ENCODE measurements around the gene TNFAIP8L2.
"Not testable (repeated sequence)": the region's sequence is repeated elsewhere in the genome, so short reads cannot be mapped to it uniquely, and the experiment has no call there.

GRCh38 chr1:151194894-151195594 is 38.6 kb downstream of the TNFAIP8L2 start:
- TF ChIP-seq CTCF (IDR thresholded peaks at IDR 0.05); HMGXB4 (CRISPR knock-in tag; IDR thresholded peaks at IDR 0.05); NFE2L1 (CRISPR knock-in tag; IDR thresholded peaks at IDR 0.05); MAX (CRISPR knock-in tag; IDR thresholded peaks at IDR 0.05); ZMAT4 (CRISPR knock-in tag; IDR thresholded peaks at IDR 0.05); GABPB1 (CRISPR knock-in tag; IDR thresholded peaks at IDR 0.05); FOXJ3 (CRISPR knock-in tag; IDR thresholded peaks at IDR 0.05; ENCODE audit: borderline replicate concordance); ZSCAN18 (CRISPR knock-in tag; IDR thresholded peaks at IDR 0.05); TP53 (CRISPR knock-in tag; IDR thresholded peaks at IDR 0.05); ZBTB21 (CRISPR knock-in tag; IDR thresholded peaks at IDR 0.05; ENCODE audit: borderline replicate concordance): not testable (repeated sequence)

Data from WTC11 (cell line).